GM12878 (cell line): ENCODE measurements around the gene GLYAT.

Source experiments
- HDAC2 ChIP-seq: fragments of 200-600 bp; sonication (generic); IDR thresholded peaks from 2 replicates; pipeline ENCODE4 v1.6.1; 2017
- POLR2AphosphoS5 ChIP-seq: IDR thresholded peaks from 2 replicates; pipeline ENCODE4 v1.6.1; 2011; ENCODE audit warnings: mild to moderate bottlenecking, low read length, inconsistent platforms

DNA sequence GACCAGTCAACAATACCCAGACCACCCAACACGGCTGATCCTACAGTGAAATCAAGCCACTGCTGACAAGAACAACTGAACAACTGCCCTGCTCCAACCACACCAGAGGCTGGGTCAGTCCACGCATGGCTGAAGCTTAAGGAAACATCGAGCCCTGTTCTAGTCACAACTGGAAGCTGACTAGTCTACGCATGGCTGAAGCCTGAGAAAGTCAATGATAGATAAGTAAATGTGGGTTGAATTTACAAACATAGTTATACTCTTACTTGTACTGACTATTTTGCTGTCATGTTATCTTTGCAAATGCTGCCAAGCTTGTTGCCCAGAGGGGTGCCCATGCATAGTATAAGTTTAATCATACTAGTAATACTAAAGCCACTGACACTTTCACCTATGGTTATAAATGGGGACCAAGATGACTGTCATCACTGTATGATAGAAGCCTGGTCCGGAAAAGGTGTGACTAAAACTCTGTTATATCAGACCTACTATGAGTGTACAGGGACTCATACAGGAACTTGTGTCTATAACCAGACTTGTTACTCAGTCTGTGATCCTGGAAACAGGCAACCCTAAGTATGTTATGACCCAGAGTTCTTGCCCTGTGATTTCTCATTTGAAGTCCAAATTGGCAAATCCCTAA, 43.4 kb upstream of the GLYAT start:
- TF ChIP-seq POLR2AphosphoS5 (no peak), HDAC2 (no peak)
